ENCODE measurements around the gene TNRC6A. TPM values are rescaled to one million over a fixed set of nuclear protein-coding genes. Genes with fewer than 3 reads are reported as not detected.

The TNRC6A gene
- total RNA-seq, 4 donors from 2014 or later, result 45.8 to 70.7 (median 57.4) TPM

- Histone ChIP-seq H3K27me3 (no peaks in the 10 kb centered on the region), H3K27ac (no peak overlapping the region), H3K4me1 (peaks cover 0 to 7% of the 10 kb centered on the region in 2 donors), H3K4me3 (replicated peaks in 1 of 3) (no peak overlapping the region), H3K36me3 (no peaks in the 10 kb centered on the region), H3K9me3 (no peaks in the 10 kb centered on the region)
- WGBS, 2 donors, result 33 to 35% methylated on average over 15 of the region's 15 CpGs
- DNase-seq, result peak; percentile 33 to 42
- TF ChIP-seq POLR2A (IDR thresholded peaks at IDR 0.05) (no peak), CTCF (IDR thresholded peaks at IDR 0.05) (no peak)
- intact Hi-C loops (cut with DNase I), result no loop called here
Observed at GRCh38 chr16:24685539-24686432, 43.7 kb upstream of the TNRC6A start.

- Histone ChIP-seq H3K27me3 (no peaks in the 10 kb centered on the region), H3K4me1 (peaks cover 0 to 7% of the 10 kb centered on the region in 2 donors), H3K9me3 (no peaks in the 10 kb centered on the region), H3K4me3 (replicated peaks in 1 of 3) (no peak overlapping the region), H3K27ac (no peak overlapping the region), H3K36me3 (no peaks in the 10 kb centered on the region)
- TF ChIP-seq CTCF (IDR thresholded peaks at IDR 0.05), result no peak
- TF ChIP-seq POLR2A (IDR thresholded peaks at IDR 0.05), result no peak
- intact Hi-C loops (cut with DNase I), result no loop called here
- WGBS, 2 donors, result 50 to 53% methylated on average over 9 of the region's 9 CpGs
- no peak for DNase-seq
Observed at GRCh38 chr16:24686678-24687077, 42.8 kb upstream of the TNRC6A start.

DNA sequence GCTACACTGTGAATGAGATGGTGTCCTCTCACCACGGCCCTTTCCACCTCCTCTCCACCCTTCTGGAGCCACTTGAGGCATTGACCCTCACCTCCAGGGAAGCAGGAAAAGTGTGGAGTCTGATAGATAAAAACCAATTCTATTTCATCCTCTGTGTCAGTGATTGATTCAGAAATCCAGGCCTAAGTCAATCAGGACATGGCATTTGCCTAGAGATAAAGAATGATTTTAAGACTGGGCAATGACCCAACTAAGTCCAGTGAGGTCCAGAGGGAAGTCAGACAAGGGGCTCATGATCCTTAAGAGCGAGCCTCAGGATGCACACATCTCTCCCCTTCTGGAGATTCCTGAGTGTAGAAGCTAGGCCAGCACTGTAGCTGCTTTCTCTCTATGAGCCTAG lies 41.1 kb upstream of the TNRC6A start:
- Histone ChIP-seq H3K9me3 (no peaks in the 10 kb centered on the region), H3K27ac (no peak overlapping the region), H3K4me1 (peaks cover 0 to 7% of the 10 kb centered on the region in 2 donors), H3K36me3 (no peaks in the 10 kb centered on the region), H3K27me3 (no peaks in the 10 kb centered on the region), H3K4me3 (replicated peaks in 1 of 3) (no peak overlapping the region)
- 76 to 89% methylated on average over 2 of the region's 2 CpGs for WGBS, 2 donors
- DNase-seq, result no peak
- intact Hi-C loops (cut with DNase I), result no loop called here
- TF ChIP-seq POLR2A (IDR thresholded peaks at IDR 0.05) (no peak), CTCF (IDR thresholded peaks at IDR 0.05) (no peak)

GRCh38 chr16:24689128-24689527 lies 40.3 kb upstream of the TNRC6A start:
- no peak for DNase-seq
- intact Hi-C loops (cut with DNase I), result no loop called here

More at GRCh38 chr16:24689128-24689527, 40.3 kb upstream of the TNRC6A start:
- no peaks in the 10 kb centered on the region for H3K9me3 ChIP-seq
- H3K4me3 ChIP-seq (replicated peaks in 1 of 3), result no peak overlapping the region
- WGBS, 2 donors, result 48 to 53% methylated on average over 7 of the region's 7 CpGs
- no peaks in the 10 kb centered on the region for H3K27me3 ChIP-seq
- TF ChIP-seq POLR2A (IDR thresholded peaks at IDR 0.05) (no peak), CTCF (IDR thresholded peaks at IDR 0.05) (peak in 1 of 6 experiments; percentile 18)
- H3K4me1 ChIP-seq, result peaks cover 0 to 7% of the 10 kb centered on the region in 2 donors
- no peak overlapping the region for H3K27ac ChIP-seq
- H3K36me3 ChIP-seq, result no peaks in the 10 kb centered on the region
